GM12878 (cell line): Measurements from ENCODE around the gene BET1.

Experiments used
- CHD4 ChIP-seq: fragments of 200-600 bp; sonication (generic); IDR thresholded peaks from 2 replicates; pipeline ENCODE4 v1.6.1; 2016; ENCODE audit warnings: mild to moderate bottlenecking
- CTCF ChIP-seq, 3 experiments: IDR thresholded peaks in 2 of 3; conservative IDR thresholded peaks in 1 of 3; 2 replicates each; pipeline ENCODE4 v1.5.1; 2011; ENCODE audit warnings: low read depth in 3 of 3, low read length in 3 of 3, mild to moderate bottlenecking in 3 of 3, control low read depth in 2 of 3, moderate library complexity in 2 of 3, inconsistent platforms in 1 of 3, mixed read lengths in 1 of 3; ENCODE audit not compliant: control insufficient read depth in 2 of 3, insufficient read depth in 1 of 3; ENCODE audit errors: extremely low read depth in 1 of 3
- ESRRA ChIP-seq: IDR thresholded peaks from 2 replicates; pipeline ENCODE4 v1.6.1; 2012; ENCODE audit warnings: mild to moderate bottlenecking, low read length, improper control_type of control experiment
- KDM1A ChIP-seq: fragments of 200-600 bp; sonication (generic); IDR thresholded peaks from 2 replicates; pipeline ENCODE4 v1.6.1; 2016; ENCODE audit warnings: borderline replicate concordance
- MAX ChIP-seq: IDR thresholded peaks from 2 replicates; pipeline ENCODE4 v1.6.1; 2012; ENCODE audit warnings: low read depth, low read length, improper control_type of control experiment
- MXI1 ChIP-seq: fragments of 150-350 bp; IDR thresholded peaks from 2 replicates; pipeline ENCODE4 v1.6.1; 2011; ENCODE audit warnings: low read depth, mild to moderate bottlenecking, inconsistent platforms, low read length, improper control_type of control experiment
- POLR2A ChIP-seq: IDR thresholded peaks from 2 replicates; pipeline ENCODE4 v1.6.1; 2011; ENCODE audit warnings: low read depth, mild to moderate bottlenecking, low read length
- POLR2AphosphoS5 ChIP-seq: IDR thresholded peaks from 2 replicates; pipeline ENCODE4 v1.6.1; 2011; ENCODE audit warnings: mild to moderate bottlenecking, low read length, inconsistent platforms
- USF2 ChIP-seq: IDR thresholded peaks from 2 replicates; pipeline ENCODE4 v1.6.1; 2011; ENCODE audit warnings: low read depth, low read length, improper control_type of control experiment, borderline replicate concordance
- YY1 ChIP-seq: IDR thresholded peaks from 2 replicates; pipeline ENCODE4 v1.6.1; 2011; ENCODE audit warnings: low read depth, mild to moderate bottlenecking, low read length

- TF ChIP-seq MAX (no peak), YY1 (no peak), CHD4 (no peak), POLR2AphosphoS5 (no peak), MXI1 (no peak), ESRRA (no peak), USF2 (no peak), KDM1A (no peak), POLR2A (no peak), CTCF (IDR thresholded peaks at IDR 0.05 in 2 of 3, conservative IDR thresholded peaks at IDR 0.05 in 1 of 3; ENCODE audit: control insufficient read depth in 2 of 3, extremely low read depth in 1 of 3, insufficient read depth in 1 of 3, low read depth in 3 of 3, low read length in 3 of 3) (no peak)
These were observed 4.4 kb upstream of the BET1 start for GRCh38 chr7:94008537-94008936.
